Left renal pelvis (tissue), 4 donors: ENCODE results near the gene SPPL2B. TPM values are rescaled to one million over a fixed set of nuclear protein-coding genes. Genes with fewer than 3 reads are reported as not detected.
"Not testable (repeated sequence)": the region's sequence is repeated elsewhere in the genome, so short reads cannot be mapped to it uniquely, and the experiment has no call there.

Experiments
- DNase-seq, 4 donors: peaks; one replicate each; pipeline ENCODE4 v3.0.0-alpha.2; 2013; ENCODE audit warnings: low read depth in 4 of 4, low spot score in 3 of 4
- polyA plus RNA-seq, 4 donors: library from polyadenylated mRNA; unstranded; fragments of 120-200 nt; gene quantifications; one replicate each; pipeline ENCODE4 v1.2.1, GENCODE V29; 2013; ENCODE audit not compliant: insufficient read length in 4 of 4

Gene SPPL2B, protein sequence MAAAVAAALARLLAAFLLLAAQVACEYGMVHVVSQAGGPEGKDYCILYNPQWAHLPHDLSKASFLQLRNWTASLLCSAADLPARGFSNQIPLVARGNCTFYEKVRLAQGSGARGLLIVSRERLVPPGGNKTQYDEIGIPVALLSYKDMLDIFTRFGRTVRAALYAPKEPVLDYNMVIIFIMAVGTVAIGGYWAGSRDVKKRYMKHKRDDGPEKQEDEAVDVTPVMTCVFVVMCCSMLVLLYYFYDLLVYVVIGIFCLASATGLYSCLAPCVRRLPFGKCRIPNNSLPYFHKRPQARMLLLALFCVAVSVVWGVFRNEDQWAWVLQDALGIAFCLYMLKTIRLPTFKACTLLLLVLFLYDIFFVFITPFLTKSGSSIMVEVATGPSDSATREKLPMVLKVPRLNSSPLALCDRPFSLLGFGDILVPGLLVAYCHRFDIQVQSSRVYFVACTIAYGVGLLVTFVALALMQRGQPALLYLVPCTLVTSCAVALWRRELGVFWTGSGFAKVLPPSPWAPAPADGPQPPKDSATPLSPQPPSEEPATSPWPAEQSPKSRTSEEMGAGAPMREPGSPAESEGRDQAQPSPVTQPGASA
- 100 to 1,000 TPM in 1 of 4 donors, 10 to 100 TPM in 3; 41.3 to 128 (median 56.7) TPM for polyA plus RNA-seq

DNA sequence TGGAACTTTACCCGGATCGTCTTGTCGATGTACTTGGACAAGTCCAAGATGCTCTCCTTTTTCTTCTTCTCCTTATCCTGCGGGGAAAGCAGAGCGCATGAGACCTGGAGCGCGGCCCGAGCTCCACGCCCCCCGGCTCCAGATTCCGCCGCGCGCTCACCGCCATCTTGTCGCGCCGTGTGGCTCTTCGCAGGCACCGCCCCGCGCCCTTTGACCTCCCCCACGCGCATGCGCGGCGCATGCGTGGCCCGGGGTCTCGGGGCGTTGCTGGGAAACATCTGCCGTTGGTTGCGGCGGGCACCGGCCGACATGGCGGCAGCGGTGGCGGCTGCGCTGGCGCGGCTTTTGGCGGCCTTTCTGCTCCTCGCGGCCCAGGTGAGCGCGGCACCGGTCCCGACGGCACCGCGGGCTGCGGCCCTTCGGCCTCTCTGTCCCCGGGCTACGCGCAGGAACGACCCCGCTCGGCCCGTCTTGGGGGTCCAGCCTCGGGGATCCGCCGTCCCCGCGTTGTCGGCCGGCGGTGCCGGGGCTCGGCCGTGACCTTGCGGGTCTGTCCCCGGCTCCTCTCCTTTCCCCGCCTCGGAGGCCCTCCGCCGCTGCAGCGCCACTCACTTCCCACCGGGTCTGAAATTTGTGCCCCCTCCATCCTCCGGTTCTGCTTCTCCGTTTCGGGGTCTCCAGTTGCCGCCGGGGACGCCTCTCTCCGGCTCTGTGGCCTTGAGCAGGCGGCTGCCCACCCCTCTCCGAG is at the start of gene SPPL2B, which contains the start of gene LSM7:
Gene SPPL2B (plus strand): TSS at position 284 of the 748 bp plus-strand sequence. CDS start 26 bp downstream, at position 310.
Gene LSM7 (minus strand): TSS at position 186 of the 748 bp plus-strand sequence. CDS start 20 bp downstream, at position 166.
- DNase-seq, result peak; percentile 77 to 81 (median 78)

DNA sequence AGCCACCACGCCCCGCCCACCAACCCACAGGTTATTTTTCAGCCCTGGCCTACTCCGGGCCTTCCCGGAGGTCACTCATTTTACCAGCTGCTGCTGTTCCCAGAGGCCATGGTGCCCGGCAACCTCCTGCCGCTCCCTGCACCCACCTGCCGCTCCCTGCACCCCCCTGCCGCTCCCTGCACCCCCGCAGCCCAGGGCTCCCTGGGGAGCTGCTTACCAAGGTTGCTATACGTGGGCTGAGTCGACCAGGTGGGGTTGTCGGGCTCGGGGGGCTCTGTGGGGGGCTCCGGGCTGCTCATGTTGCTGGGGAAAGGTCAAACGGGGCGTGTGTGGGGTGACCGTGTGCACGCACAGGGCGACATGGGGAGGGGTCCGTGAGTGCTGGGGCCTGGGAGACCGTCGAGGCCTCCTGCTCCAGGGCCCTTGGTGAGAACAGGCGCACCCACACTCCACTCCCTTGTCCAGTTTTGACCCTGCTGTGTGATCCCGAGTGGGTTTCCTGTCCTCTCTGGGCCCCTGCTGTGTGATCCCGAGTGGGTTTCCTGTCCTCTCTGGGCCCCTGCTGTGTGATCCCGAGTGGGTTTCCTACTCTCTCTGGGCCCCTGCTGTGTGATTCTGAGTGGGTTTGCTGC is 47.7 kb upstream of the SPPL2B start:
- no peak for DNase-seq

DNA sequence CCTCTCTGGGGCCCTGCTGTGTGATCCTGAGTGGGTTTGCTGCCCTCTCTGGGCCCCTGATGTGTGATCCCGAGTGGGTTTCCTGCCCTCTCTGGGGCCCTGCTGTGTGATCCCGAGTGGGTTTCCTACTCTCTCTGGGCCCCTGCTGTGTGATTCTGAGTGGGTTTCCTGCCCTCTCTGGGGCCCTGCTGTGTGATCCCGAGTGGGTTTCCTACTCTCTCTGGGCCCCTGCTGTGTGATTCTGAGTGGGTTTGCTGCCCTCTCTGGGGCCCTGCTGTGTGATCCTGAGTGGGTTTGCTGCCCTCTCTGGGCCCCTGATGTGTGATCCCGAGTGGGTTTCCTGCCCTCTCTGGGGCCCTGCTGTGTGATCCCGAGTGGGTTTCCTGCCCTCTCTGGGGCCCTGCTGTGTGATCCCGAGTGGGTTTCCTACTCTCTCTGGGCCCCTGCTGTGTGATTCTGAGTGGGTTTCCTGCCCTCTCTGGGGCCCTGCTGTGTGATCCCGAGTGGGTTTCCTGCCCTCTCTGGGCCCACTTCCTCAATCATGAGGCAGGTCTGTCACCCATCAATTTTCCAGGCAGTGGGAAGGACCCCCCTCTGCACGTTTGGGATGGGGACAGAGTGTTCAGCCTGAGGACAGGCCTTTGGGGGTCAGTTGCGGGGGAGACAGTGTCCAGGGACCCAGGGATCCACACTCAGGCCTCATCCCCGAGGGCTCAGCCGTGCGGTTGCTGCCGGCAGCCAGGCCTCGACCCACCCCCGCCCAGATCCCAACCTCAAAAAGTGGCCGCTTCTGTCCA is 47.0 kb upstream of the SPPL2B start:
- DNase-seq, result not testable (repeated sequence)

DNA sequence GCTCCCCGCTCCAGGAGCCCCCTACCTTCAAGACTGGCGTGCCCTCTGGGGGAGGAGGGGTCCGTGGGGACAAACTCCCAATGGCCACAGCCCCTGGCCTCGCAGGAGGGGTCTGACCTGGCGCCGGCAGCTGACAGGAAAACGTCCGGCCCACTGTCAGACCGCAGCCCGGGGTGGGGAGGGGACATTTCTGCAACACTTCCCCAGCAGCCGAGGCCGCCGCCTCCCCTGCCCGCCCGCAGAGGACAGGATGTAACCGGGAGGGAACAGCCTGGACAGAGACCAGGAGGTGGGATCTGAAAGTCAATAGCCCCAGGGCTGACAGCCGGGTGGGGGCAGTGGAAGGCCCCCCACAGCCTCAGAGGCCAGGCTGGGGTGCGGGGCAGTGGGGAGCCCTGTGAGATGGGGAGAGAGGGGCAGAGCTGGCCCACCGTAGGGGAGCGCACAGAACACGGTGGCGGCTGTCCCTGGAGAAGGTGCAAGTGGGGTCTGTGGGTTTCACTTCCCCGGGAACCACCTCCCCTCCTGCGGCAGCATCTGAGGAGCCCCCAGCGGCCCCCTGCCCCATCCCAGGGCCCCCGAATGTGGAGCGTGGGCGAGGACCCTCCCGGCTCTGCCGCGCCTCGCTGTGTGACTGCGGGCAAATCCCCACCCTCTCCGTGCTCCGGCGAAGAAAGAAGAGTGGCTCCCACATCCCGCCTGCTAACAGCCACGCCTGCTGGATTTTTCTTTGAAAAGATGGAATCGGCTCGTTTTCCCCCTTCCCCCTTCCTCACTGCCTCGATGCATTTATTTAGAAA is 46.2 kb upstream of the SPPL2B start, which contains the start of gene PEAK3:
Gene PEAK3 (minus strand): TSS at position 114 of the 800 bp plus-strand sequence. CDS start 1,244 bp downstream, outside the sequence.
- no peak for DNase-seq

DNA sequence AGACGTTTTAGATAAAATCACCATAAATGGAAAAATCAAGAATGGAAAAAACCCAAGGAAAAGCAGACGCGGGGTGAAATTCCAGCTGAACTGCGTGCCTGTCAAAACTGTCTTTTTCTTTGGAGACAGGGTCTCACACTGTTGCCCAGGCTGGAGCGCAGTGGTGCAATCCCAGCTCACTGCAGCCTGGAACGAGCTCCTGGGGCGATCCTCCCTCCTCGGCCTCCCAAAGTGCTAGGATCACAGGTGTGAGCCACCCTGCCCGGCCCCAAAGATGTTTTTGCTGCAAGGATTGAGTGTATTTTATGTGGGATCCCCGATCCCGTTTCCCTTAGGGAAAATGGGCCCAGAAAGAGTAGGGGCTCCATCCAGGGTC is 45.6 kb upstream of the SPPL2B start:
- DNase-seq, result no peak

DNA sequence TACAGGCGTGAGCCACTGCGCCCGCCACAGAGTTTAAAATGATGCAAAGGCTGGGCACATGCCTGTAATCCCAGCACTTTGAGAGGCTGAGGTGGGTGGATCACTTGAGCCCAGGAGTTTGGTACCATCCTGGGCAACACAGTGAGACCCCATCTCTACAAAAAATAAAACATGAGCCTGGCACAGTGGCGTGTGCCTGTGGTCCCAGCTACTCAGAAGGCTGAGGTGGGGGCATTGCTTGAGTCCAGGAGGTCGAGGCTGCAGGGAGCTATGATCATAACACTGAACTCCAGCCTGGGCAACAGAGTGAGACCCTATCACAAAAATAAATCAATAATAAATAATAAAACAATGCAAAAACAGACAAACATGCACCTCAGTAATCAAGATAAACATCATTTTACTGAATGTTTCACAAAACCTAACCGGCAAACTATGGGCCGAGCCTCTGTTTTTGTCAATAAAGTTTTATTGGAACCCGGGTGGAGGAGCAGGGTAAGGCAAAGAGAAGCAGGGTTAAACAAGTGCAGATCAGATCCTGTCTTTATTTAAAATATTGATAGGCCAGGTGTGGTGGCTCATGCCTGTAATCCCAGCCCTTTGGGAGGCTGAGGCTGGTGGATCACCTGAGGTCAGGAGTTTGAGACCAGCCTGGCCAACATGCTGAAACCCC is 44.5 kb upstream of the SPPL2B start:
- no peak for DNase-seq

DNA sequence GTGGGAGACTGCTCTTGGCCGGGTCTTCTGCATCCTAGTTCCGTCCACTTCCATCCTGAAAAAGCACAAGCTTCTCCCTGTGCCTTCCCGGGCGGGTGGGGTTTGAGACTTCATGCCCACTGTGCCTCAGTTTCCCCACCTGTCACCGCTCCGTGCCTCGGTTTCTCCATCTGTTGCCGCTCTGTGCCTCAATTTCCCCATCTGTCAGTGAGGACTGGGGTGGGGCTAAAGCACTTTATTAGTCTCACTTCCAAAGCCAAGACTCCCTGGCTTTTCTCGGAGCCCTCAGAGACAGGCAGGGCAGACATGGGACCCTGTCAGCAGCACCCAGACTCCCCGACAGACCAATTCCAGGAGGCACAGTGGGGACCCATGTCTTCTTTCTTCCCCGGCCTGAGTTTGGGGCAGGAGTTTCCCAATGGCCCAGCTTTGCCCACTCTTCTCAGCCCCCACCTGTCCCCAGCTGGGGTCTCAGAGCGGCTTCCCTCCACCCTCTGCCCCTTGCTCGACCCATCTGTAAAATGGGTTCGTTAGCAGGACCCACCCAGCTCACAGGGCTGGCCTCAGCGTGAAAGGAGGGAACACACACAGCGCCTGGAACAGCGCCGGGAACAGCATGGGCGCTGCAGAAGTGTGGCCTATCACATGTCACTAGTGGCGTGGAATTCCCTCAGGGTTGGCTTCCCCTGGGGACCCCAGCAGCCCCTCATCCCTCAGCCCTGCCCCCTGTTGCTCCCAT is 41.9 kb upstream of the SPPL2B start:
- no peak for DNase-seq

DNA sequence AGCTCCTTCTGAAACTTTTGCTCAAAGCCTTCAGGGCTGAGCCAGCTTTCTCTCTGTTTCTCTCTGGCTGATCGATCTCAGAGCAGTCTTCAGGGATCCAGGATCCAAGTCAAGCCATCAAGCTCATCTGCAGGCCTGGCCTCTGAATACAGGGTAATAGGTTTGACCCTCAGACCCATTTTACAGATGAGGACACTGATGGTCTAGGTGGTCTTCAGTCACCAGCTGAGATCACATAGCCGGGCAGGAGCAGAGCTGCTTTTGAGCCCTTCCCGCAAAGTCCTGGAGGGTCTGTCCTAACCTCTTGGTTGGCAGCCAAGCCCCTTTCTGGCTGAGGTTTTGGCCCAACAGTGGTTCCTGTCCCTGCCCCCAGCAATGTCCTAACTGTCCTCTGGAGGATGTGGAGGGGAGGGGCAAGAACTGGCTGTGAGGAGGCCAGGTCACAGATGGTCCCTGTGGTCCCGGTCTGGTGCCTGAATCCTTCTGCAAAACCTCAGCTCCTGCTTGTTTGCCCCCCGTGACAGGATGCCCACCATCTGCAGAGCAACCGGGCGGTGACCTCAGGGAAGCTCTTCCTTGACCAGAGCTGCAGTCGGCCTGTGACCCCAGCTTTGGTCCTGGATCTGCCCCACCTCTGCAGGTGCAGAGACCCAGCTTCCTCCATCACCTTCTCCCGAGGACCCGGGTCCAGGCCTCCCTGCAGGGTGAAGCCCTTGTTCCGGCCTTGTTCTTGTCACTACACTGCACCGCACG is 40.7 kb upstream of the SPPL2B start:
- DNase-seq, result no peak

DNA sequence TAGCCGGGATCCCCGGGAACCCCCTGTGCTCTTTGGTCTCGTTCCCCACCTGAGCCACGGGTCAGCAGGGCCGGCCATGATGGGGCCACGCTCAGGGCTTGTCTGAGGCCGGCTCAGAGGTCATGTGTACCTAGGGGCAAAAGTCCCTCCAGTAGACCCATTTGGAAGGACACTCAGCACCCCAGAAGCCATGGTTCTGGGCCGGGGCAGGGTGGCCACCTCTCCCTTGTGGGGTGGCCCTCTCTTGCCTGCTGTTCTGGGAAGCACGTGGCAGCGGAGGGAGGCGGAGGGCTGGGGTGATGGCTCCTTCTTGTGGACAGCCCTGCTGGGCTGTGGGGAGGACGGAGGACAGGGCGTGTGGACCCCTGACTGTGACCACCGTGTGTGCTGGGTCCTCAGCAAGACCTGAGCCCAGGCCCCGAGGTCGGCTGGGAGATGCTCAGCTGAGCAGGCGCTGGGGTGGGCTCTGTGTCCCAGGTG is 40.1 kb upstream of the SPPL2B start:
- DNase-seq, result no peak

DNA sequence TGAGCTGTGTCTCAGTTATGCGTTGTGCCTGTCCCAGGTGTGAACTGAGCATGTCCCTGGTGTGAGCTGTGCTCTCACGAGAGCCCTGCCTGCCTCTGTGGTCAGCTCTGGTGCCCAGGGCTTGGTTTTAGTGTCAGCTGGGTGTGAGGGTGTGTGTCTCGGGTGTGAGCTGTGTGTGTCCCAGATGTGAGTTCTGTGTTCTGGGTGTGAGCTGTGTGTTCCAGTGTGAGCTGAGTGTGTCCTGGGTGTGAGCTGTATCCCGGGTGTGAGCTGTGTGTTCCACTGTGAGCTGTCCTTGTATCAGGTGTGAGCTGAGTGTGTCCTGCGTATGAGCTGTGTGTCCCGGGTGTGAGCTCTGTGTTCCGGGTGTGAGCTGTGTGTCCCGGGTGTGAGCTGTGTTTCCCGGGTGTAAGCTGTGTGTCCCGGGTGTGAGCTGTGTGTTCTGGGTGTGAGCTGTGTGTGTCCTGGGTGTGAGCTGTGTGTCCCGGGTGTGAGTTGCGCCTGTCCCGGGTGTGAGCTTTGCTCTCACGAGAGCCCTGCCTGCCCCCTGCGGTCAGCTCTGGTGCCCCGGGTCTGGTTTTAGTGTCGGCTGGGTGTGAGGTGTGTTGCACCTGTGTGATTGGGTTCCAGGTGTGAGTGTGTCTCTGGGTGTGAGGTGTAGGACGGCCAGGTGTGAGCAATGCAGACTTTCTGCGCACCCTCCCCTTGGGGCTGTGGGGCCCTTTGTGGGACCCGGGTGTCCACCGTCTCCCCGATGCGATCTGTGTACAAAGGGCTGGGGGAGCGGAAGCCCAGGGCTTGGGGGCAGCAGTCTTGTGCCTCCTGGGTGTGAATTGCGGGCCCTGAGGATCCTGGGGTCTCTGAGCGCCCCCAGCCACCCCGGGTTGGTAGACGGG is 39.4 kb upstream of the SPPL2B start:
- DNase-seq, result no peak

DNA sequence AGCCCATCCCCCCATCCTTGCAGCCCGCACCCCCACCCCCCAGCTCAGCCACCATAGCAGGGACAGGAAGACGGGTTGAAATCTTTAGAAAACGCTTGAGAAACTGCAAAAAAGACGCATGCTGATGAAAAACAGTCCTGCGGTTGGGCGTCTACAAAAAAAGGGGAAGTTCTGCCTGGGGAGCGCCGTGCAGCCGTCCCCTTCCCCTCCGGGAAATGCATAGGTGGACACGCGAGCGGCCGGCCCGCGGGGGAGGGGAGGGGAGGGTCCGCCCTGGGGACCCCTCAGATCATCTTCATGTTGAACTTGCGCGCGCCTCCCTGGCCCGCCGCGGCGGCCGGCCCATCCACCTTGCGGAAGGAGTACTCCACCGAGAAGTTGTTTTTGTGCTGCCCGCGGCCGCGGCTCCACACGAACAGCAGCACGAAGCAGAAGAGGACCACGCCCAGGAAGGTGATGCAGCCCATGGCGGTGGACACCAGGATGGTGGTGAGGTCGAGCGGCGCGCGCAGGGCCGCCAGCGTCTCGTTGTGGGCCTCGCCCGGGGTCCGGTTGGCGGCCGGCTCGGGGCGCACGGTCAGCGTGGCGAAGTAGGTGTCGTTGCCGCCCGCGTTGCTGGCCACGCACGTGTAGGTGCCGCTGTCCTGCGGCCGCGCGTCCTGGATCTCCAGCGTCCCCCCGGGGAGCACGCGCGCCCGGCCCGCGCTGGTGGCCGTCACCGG is 38.6 kb upstream of the SPPL2B start:
- DNase-seq, result no peak

DNA sequence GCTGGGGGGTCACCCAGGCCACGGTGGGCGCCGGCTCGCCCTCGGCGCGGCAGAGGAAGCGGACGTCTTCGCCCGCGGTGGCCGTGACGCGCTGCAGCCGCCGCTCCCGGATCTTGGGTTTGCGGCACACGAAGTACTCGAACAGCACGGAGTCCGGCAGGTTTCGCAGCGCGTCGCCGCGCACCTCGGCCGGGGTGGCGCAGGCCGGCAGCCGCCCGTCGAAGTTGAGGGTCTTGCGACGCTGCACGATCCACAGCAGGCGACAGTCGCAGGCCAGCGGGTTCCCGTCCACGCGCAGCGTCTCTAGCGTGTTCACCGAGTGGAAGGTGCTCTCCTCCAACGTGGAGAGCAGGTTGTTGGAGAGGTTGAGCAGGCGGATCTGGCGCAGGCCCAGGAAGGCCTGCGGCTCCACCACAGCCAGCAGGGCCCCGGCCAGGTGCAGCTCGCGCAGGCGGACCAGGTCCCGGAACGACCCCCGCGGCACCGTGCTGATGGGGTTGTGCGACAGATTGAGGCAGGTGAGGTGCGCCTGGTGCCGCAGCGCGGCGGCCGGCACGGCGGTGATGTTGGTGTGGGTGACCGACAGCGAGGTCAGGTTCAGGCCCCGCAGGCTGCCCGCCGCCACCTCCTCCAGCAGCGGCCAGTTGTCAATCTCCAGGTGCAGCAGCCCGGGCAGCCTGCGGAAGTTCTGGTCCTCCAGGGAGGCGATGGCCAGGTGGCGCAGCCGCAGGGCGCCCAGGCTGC is 37.9 kb upstream of the SPPL2B start:
- DNase-seq, result no peak

DNA sequence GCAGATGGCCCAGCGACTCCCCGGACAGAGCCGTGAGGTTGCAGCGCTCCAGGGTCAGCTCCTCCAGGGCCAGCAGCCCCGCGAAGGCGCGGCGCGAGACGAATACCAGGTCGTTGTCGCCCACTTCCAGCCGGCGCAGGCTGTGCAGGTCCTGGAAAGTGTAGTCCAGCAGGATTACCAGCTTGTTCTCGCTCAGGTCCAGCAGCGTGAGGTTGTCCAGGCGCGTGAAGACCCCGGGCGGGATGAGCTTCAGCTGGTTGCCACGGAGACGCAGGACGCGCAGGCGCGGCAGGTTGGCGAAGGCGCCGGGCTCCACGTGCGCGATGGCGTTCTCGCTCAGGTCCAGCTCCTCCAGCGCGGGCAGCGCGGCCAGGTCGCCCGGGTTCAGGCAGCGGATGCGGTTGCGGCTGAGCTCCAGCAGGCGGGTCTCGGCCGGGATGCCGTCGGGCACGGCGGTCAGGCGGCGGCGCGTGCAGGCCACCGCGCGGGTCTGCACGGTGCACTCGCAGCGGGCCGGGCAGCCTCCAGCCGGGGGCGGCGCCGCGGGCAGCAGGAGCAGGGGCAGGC is 37.2 kb upstream of the SPPL2B start:
- no peak for DNase-seq

DNA sequence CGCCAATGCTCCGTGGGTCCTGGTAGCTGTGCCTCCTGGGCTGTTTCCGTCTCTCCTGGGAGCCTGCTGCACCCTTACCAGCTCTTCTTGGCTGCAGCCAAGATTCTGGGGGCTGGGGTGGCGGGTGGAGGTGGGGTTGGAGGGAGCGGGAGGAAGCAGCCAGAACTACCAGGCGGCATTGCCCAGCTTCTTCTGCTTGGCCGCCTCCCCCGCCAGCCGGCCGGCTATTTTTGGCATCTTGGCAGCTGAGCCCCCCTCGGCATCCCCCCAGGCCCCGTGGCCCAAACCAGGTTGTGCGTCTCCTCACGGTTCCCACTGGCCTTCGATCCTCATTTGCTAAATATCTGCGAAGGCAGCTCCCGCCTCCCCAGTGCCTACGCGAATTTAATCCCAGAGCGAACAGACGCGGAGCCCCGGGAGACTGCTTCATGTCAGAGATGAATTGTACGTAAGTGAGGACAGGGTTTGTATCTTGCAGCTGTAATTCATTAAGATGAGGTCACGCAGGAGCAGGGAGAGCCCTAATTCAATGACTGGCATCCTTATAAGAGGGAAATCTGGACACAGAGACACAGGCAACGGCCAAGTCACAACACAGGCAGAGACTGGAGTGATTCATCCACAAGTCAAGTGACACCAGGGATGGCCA is 33.7 kb upstream of the SPPL2B start:
- no peak for DNase-seq
